Epithelial cell of prostate (primary cell): ENCODE measurements around the gene EDN1.

Source experiments
- DNase-seq: peaks from one replicate; pipeline ENCODE4 v3.0.0-alpha.2; 2011; ENCODE audit warnings: low read depth, low spot score
- H3K27ac ChIP-seq: fragments of 450-650 bp; 2 replicates; pipeline ENCODE4 v1.5.1; 2017; ENCODE audit warnings: mild to moderate bottlenecking

Gene EDN1

GRCh38 chr6:12289933-12290820, at the start of gene EDN1:
Gene EDN1 (plus strand): TSS chr6:12290361. CDS start chr6:12290630, 269 bp downstream.
- peak within 1 kb of the TSS; percentile 95 for H3K27ac ChIP-seq
- no peak for DNase-seq

- H3K27ac ChIP-seq: peak overlapping the region; percentile 81
- DNase-seq: no peak
These were observed 48.5 kb upstream of the EDN1 start for GRCh38 chr6:12241493-12242175.

GRCh38 chr6:12243169-12243568, 47.0 kb upstream of the EDN1 start:
- H3K27ac ChIP-seq: peak overlapping the region; percentile 81
- no peak for DNase-seq

GRCh38 chr6:12245360-12245759, 44.8 kb upstream of the EDN1 start:
- peak overlapping the region; percentile 48 for H3K27ac ChIP-seq
- DNase-seq: no peak

- no peak for DNase-seq
- H3K27ac ChIP-seq: peak overlapping the region; percentile 48
These were observed 44.1 kb upstream of the EDN1 start for GRCh38 chr6:12245763-12246718.

DNA sequence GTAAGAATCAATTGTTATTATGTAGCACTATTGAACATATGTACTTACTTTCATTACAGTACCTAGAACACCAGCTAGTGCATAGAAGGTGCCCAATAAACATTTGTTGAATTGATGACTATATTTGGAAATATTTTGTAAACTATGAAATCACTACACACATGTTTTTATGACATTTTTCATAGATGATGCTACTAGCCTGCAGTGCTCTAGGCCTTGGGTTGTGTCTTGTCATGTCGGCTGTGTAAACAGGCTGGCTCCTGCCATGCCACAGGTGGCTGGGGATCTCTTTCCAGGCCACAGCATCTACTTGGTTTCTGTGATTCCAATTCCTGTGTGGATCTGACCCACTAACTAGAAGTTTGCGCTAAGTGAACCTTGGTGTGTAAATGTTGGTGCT, 43.3 kb upstream of the EDN1 start:
- no peak for DNase-seq
- H3K27ac ChIP-seq: peak overlapping the region; percentile 48

DNA sequence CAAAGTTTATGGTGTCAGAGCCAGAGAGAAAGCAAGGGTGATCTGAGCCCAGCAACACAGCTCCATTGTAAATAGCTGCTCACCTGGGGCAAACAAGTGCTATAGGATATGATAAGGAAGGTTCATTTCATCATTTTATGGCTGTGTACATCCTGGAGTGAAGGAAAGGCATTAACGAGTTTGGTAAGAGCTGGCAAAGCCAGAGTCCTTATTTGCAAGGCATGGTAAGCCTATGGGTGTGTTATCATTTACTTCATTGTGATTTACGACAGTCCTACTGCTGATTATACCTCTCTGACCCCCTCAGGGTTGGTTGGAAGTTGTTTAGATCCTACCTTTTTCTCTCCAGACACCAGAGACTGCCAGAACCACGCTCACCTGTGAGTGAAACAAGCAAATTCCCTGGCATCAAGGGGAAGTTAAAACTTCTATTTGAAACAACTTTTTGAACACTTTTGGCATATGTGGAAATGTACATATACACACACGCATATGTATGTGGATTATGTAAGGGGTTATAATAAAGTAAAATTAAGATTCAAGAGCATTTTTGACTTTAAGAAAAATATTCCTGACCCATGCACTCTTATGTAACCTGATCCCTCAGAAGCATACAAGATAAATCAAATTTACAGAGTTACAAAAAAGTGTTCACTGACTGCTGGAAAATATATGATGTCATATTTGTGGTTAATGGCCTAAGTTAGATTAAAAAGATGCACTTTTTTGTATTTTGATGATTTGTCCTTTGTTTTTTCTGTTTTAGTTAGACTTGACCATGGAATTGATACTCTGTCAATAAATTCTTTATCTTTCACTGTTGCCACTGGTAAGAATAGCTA, 40.4 kb upstream of the EDN1 start:
- peak overlapping the region; percentile 21 for H3K27ac ChIP-seq
- DNase-seq: no peak

GRCh38 chr6:12250383-12250770, 39.8 kb upstream of the EDN1 start:
- no peak for DNase-seq
- no peak overlapping the region for H3K27ac ChIP-seq

- no peak overlapping the region for H3K27ac ChIP-seq
- no peak for DNase-seq
These were observed 36.0 kb upstream of the EDN1 start for GRCh38 chr6:12254210-12254609.

- no peak for DNase-seq
- H3K27ac ChIP-seq: no peak overlapping the region
These were observed 32.0 kb upstream of the EDN1 start for GRCh38 chr6:12258191-12258590.

DNA sequence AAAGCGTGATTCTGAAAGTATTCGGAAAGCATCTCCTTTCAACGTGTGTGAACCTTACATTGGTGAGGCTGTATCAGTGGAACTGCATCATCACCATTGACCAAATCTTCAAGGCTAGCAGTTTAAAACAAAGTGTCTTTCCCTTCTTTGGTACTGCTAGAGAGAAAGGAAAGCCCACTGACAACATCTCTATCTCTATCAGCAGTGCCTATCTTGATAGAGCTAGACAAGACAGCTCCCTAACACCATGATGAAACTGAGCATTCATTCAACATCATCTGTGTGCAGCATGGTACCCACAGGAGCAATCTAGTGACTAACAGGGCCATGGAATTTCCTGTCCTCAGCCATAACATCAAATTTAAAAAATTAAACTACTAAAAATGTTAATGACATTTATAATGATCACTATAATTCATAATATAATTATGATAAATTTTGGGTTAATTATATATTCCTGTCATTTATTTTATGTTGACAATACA, 31.5 kb upstream of the EDN1 start:
- DNase-seq: no peak
- no peak overlapping the region for H3K27ac ChIP-seq

- no peak for DNase-seq
- no peak overlapping the region for H3K27ac ChIP-seq
These were observed 29.6 kb upstream of the EDN1 start for GRCh38 chr6:12260458-12261093.

GRCh38 chr6:12261502-12261901, 28.7 kb upstream of the EDN1 start:
- H3K27ac ChIP-seq: no peak overlapping the region
- no peak for DNase-seq

DNA sequence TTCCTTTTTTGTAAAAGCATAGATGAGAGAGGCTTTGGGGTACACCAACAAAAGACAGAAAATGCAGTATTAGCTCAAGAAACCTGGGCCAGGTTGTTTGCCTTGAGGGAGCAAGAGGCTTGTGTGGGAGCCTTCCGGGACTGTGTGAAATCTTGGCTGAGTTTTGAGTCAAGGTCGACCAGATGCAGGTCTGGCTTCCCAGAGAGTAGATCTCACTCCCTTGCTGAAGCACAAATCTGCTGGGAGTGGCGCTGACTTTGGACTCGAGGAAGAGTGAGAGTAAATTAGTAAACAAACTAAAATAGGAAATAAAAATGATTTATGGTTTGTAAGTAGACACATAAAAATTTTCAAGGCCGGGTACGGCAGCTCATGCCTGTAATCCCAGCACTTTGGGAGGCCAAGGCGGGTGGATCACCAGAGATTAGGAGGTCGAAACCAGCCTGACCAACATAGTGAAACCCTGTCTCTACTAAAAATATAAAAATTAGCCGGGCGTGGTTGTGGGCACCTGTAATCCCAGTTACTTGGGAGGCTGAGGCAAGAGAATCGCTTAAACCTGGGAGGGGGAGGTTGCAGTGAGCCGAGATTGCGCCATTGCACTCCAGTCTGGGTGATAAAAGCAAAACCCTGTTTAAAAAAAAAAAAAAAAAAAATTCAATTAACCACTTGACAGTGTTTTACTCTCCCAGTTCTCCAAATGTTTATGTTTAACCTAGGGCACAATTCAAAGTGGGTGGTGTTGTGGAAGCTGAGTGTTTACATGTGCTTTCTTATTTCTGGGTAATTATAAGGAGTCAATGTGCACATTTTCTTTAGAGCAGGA, 27.7 kb upstream of the EDN1 start:
- H3K27ac ChIP-seq: no peak overlapping the region
- DNase-seq: no peak

DNA sequence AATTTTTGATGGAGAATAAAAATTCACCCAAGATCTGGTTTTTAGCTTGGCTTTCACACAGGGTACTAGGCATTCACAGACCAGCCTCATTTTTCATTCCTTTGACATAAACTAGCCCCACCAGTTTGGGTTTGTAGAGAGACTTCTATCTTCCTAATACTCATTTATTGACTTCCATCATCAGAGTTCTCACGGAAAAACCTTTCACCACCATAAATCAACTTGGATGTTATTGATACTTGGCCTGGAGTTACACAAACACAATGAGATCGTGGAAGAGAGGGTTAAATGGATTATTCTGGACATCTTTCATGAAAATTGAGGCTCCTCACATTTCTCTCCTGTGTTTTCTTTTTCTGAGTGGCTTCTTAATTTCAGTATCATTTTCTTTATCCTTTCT, 26.8 kb upstream of the EDN1 start:
- H3K27ac ChIP-seq: no peak overlapping the region
- DNase-seq: no peak

DNA sequence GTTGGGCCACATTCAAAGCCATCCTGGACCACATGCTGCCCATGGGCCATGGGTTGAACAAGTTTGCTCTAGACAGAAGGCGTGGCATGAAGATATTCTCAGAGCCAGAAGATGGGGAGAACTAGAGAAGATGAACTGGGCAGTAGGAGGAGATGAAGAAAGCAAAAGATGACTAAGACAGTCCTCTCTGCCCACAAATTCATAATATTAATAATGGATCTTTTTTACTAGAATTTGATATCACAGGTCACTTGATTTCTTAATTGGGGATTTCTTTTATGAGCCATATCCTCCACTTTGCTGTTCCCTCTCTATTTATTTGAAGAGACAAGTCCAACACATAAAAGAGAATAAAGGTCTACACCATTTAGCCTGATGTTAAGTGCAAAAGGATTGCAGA, 25.5 kb upstream of the EDN1 start:
- DNase-seq: no peak
- H3K27ac ChIP-seq: peak overlapping the region; percentile 66

- DNase-seq: no peak
- H3K27ac ChIP-seq: peak overlapping the region; percentile 66
These were observed 24.9 kb upstream of the EDN1 start for GRCh38 chr6:12265296-12265695.

- DNase-seq: no peak
- H3K27ac ChIP-seq: peak overlapping the region; percentile 66
These were observed 24.4 kb upstream of the EDN1 start for GRCh38 chr6:12265791-12266190.
